HEK293T (cell line): ENCODE results near the gene R3HDML.

Experiments
- CTBP1 ChIP-seq: fragments of 450-650 bp; IDR thresholded peaks from 2 replicates; pipeline ENCODE4 v1.6.1; 2016; ENCODE audit warnings: borderline replicate concordance
- ELF4 ChIP-seq: fragments of 450-650 bp; IDR thresholded peaks from 2 replicates; pipeline ENCODE4 v1.6.1; 2017; ENCODE audit warnings: antibody characterized with exemption
- FOXA1 ChIP-seq: fragments of 450-650 bp; IDR thresholded peaks from 2 replicates; pipeline ENCODE4 v1.6.1; 2016; ENCODE audit warnings: mild to moderate bottlenecking
- FOXM1 ChIP-seq: fragments of 450-650 bp; IDR thresholded peaks from 2 replicates; pipeline ENCODE4 v1.6.1; 2017; ENCODE audit warnings: mild to moderate bottlenecking, borderline replicate concordance
- HDGF ChIP-seq: fragments of 450-650 bp; IDR thresholded peaks from 2 replicates; pipeline ENCODE4 v1.6.1; 2017; ENCODE audit warnings: antibody characterized with exemption, borderline replicate concordance
- TF ChIP-seq, protein P1 (sequence below): fragments of 450-650 bp; IDR thresholded peaks from 2 replicates; pipeline ENCODE4 v1.6.1; 2016

- no peak for TF ChIP-seq HDGF
- no peak for TF ChIP-seq FOXM1
- no peak for TF ChIP-seq CTBP1
- TF ChIP-seq, protein P1, sequence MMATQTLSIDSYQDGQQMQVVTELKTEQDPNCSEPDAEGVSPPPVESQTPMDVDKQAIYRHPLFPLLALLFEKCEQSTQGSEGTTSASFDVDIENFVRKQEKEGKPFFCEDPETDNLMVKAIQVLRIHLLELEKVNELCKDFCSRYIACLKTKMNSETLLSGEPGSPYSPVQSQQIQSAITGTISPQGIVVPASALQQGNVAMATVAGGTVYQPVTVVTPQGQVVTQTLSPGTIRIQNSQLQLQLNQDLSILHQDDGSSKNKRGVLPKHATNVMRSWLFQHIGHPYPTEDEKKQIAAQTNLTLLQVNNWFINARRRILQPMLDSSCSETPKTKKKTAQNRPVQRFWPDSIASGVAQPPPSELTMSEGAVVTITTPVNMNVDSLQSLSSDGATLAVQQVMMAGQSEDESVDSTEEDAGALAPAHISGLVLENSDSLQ = no peak
- no peak for TF ChIP-seq ELF4
- no peak for TF ChIP-seq FOXA1
Observed at GRCh38 chr20:44310664-44311639, 25.9 kb upstream of the R3HDML start, which contains the start of gene FITM2.
